PC-3 (cell line): Measurements from ENCODE around the gene IRX6.

ENCODE experiments used
- EZH2 ChIP-seq: fragments of 300-600 bp; sonication (generic); IDR thresholded peaks from one replicate; pipeline ENCODE4 v1.6.1; 2017; ENCODE audit warnings: antibody characterized with exemption, mild to moderate bottlenecking, low read length; ENCODE audit not compliant: unreplicated experiment
- EZH2phosphoT487 ChIP-seq: fragments of 300-600 bp; sonication (generic); IDR thresholded peaks from 2 replicates; pipeline ENCODE4 v1.6.1; 2018; ENCODE audit warnings: mild to moderate bottlenecking, antibody characterized with exemption, low read length, borderline replicate concordance
- TF ChIP-seq, protein P1 (sequence below): fragments of 300-600 bp; sonication (generic); conservative IDR thresholded peaks from 2 replicates; pipeline ENCODE4 v1.5.1; 2017; ENCODE audit warnings: antibody characterized with exemption, low read depth, mild to moderate bottlenecking, low read length

DNA sequence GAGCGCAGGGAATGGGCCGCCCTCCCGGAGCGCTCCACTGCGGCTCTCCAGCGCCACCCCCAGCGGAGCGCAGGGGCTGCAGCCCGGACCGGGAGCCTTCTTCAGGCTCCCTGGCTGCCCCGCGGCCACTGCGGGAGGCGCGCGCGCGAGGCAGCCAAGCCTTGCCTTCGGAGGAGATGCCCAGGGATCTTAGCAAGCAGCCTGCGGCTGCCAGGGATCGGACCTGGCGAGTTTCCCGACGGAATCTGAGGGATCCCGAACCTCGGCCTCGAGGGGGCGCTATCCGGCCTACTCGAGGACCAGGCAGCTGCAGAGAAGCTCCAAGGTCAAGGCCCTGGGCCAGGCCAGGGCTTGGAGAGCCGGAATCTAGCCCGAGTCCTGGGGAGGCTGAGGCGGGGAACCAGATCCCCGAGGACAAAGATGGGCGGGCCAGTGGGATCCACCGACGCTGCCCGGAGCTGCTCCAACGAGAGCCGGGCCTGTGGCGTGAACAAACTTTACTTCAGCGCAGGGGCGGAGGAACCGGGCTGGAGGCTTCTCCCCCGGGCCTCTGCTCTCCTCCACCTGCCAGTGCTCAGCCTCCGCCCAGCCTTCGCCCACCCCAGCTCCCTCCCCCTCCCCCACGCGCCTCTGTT lies at the start of gene IRX6:
- TF ChIP-seq, protein P1, sequence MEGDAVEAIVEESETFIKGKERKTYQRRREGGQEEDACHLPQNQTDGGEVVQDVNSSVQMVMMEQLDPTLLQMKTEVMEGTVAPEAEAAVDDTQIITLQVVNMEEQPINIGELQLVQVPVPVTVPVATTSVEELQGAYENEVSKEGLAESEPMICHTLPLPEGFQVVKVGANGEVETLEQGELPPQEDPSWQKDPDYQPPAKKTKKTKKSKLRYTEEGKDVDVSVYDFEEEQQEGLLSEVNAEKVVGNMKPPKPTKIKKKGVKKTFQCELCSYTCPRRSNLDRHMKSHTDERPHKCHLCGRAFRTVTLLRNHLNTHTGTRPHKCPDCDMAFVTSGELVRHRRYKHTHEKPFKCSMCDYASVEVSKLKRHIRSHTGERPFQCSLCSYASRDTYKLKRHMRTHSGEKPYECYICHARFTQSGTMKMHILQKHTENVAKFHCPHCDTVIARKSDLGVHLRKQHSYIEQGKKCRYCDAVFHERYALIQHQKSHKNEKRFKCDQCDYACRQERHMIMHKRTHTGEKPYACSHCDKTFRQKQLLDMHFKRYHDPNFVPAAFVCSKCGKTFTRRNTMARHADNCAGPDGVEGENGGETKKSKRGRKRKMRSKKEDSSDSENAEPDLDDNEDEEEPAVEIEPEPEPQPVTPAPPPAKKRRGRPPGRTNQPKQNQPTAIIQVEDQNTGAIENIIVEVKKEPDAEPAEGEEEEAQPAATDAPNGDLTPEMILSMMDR = 0 out of 2 replicates have a peak, but pooled peaks have one; percentile 19
- TF ChIP-seq EZH2 = no peak
- TF ChIP-seq EZH2phosphoT487 = no peak
